Dermis blood vessel endothelial cell (primary cell): ENCODE data around the gene CALHM4. TPM values are rescaled to one million over a fixed set of nuclear protein-coding genes. Genes with fewer than 3 reads are reported as not detected.
"Not testable (repeated sequence)": the region's sequence is repeated elsewhere in the genome, so short reads cannot be mapped to it uniquely, and the experiment has no call there.

ENCODE experiments used
- DNase-seq: peaks from one replicate; pipeline ENCODE4 v3.0.0; 2010
- total RNA-seq: library from RNA; depleted of rRNA; stranded (reverse); fragments of >200 nt; gene quantifications from 2 replicates; pipeline ENCODE4 v1.2.3, GENCODE V29; 2014

Gene CALHM4
- total RNA-seq, 1 donor from 2014 or later: not detected

- no peak for DNase-seq
Observed at GRCh38 chr6:116578335-116578734, 24.8 kb downstream of the CALHM4 start.

DNA sequence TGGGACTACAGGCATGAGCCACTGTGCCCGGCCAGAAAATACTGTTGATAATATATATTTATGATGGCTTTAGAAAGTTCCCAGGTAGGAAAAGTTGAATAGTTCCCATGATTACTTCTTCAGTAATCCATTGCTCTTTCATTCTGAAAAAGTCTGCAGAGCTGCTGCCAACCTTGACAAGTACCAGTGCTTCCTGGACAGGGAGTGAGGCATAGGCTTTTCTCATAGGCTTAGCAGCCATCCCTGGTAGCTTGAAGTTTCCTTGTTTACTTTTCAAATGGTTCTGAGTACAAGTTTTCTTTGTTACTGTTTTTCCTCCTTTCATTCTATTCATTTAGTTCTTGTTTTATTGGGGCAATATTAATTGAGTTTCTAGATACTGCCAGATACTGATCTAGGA, 25.6 kb downstream of the CALHM4 start:
- no peak for DNase-seq

DNA sequence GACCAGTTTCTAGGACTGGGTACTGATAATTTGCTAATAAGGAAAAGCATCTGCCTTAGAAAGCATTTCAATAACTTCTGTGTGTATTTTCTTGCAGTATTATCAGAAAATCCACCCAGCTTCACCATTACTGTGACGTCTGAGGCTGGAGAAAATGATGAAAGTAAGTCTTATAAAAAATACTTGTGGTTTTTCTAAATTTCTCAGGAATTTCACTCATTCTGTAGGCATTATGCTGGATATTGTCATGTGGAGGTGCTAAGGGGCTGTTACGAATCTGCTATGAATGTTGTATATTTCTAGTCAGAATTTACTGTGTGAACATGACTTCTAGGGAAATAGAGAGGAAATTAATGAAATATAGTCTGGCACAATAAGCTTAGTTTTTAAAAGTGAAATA, 26.6 kb downstream of the CALHM4 start:
- no peak for DNase-seq

DNA sequence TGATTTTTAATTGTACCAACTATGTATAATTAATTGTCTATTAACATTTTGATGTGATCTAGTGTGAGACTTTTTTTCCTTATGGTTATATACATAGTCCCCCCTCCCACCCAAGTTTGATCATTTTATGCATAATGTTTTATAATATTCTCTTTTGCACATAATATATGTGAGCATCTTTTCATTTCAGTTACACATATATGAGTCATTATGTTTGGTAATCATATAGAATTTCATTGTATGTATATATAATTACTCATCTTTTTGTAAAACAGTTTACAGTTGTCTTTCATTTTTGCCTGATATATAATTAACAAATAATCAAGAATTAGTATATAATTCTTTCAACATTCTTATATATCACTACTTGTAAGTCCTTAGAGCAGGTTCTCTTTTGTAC, 32.7 kb downstream of the CALHM4 start:
- DNase-seq: no peak

- DNase-seq: no peak
Observed at GRCh38 chr6:116586738-116587137, 33.2 kb downstream of the CALHM4 start.

GRCh38 chr6:116595247-116595646, 41.7 kb downstream of the CALHM4 start:
- no peak for DNase-seq

DNA sequence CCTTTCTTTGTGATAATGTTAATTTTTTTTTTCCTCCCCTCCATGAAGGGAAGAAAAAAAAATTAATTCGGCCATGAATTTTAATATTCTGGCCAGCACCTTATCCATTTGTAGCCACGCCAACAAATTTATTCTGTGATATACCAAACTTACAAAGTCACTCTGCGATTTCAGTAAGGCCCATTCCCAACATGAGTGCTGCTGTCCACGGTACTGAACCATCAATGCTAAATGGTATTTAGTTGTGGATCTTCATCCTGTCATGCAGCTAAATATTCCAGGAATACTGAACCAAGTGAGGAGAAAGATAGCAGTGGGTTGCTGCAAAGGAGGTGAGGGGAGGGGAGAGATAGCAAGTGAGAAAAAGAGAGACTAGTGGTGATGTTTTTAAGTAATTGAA, 43.3 kb downstream of the CALHM4 start:
- DNase-seq: peak; percentile 49

DNA sequence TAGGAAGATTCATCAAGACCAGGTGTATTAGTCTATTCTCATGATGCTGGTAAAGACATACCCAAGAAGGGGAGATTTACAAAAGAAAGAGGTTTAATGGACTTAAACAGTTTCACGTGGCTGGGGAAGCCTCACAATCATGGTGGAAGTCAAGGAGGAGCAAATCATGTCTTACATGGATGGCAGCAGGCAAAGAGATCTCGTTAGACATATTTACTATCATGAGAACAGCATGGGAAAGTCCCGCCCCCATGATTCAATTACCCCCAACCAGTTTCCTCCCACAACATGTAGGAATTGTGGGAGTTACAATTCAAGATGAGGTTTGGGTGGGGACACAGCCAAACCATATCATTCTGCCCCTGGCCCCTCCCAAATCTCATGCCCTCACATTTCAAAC, 50.4 kb downstream of the CALHM4 start:
- DNase-seq: not testable (repeated sequence)

GRCh38 chr6:116604868-116605267, 51.3 kb downstream of the CALHM4 start:
- not testable (repeated sequence) for DNase-seq

GRCh38 chr6:116605935-116606334, 52.4 kb downstream of the CALHM4 start:
- no peak for DNase-seq

Other genes starting within 250 kb of the CALHM4 start
- 6.0 and 8.3 TPM in 2 replicates for gene DSE, start 182.8 kb upstream of the CALHM4 start, total RNA-seq
- 0.33 and 0.85 TPM in 2 replicates for gene CALHM6, start 92.4 kb upstream of the CALHM4 start, total RNA-seq
- gene CALHM5, start 42.1 kb upstream of the CALHM4 start, total RNA-seq: 2.5 and 3.4 TPM in 2 replicates
- gene TRAPPC3L, start 8.1 kb upstream of the CALHM4 start, total RNA-seq: 0.17 TPM in 1 of 2 replicates, not detected in the other
- 24.7 and 27.7 TPM in 2 replicates for gene RWDD1, start 17.8 kb downstream of the CALHM4 start, total RNA-seq
- gene RSPH4A, start 62.7 kb downstream of the CALHM4 start, total RNA-seq: 0.47 and 0.68 TPM in 2 replicates
- 21.6 and 22.8 TPM in 2 replicates for gene ZUP1, start 115.0 kb downstream of the CALHM4 start, total RNA-seq
- 16.1 and 17.4 TPM in 2 replicates for gene KPNA5, start 127.5 kb downstream of the CALHM4 start, total RNA-seq
- gene FAM162B, start 212.0 kb downstream of the CALHM4 start, total RNA-seq: 4.3 and 5.6 TPM in 2 replicates